IMR-90 (cell line): Measurements from ENCODE around the gene EVL. TPM values are rescaled to one million over a fixed set of nuclear protein-coding genes. Genes with fewer than 3 reads are reported as not detected.

Experiments
- ATAC-seq: fragments of 200-7000 bp; cut with Tn5 transposase; 2 replicates; pipeline ENCODE4 v1.9.1; 2020; ENCODE audit warnings: low read depth, mild to moderate bottlenecking, moderate library complexity
- BruUV-seq: library from RNA; stranded (reverse); fragments of 400-500 nt; replicated peaks from 2 replicates; lab custom pipeline; 2021; lab: Mats Ljungman, UMichigan
- CTCF ChIA-PET: fragments of 300-600 bp; formaldehyde crosslinking; extraction: SDS; loops from one replicate; lab custom pipeline; 2021; ENCODE audit warnings: antibody characterized with exemption; lab: Yijun Ruan, JAX
- POLR2A ChIA-PET: fragments of 300-600 bp; sonication (Branson Sonifier 250); formaldehyde crosslinking; loops from one replicate; lab custom pipeline; 2022; ENCODE audit warnings: antibody characterized with exemption; ENCODE audit not compliant: unreplicated experiment; lab: Charles Lee
- DNase-seq: peaks from one replicate; pipeline ENCODE4 v3.0.0; 2013
- H2AFZ ChIP-seq: replicated peaks from 2 replicates; pipeline ENCODE3; 2013; ENCODE audit warnings: low read length, mild to moderate bottlenecking; ENCODE audit not compliant: poor library complexity
- H2AK5ac ChIP-seq: 2 replicates; pipeline ENCODE4 v1.6.1; 2013; ENCODE audit warnings: low read depth, low read length, inconsistent platforms
- H2AK9ac ChIP-seq: replicated peaks from 2 replicates; pipeline ENCODE3; 2013; ENCODE audit warnings: mild to moderate bottlenecking, low read depth, low read length, moderate library complexity; ENCODE audit not compliant: poor library complexity
- H2BK120ac ChIP-seq: 2 replicates; pipeline ENCODE4 v1.6.1; 2013; ENCODE audit warnings: low read depth, low read length, inconsistent platforms
- H2BK15ac ChIP-seq: 3 replicates; pipeline ENCODE4 v1.6.1; 2013; ENCODE audit warnings: low read depth, low read length, inconsistent platforms
- H2BK20ac ChIP-seq: 2 replicates; pipeline ENCODE4 v1.6.1; 2013; ENCODE audit warnings: low read depth, mild to moderate bottlenecking, inconsistent platforms, low read length, moderate library complexity
- H2BK5ac ChIP-seq: 2 replicates; pipeline ENCODE4 v1.6.1; 2013; ENCODE audit warnings: mild to moderate bottlenecking, low read depth, low read length, inconsistent platforms; ENCODE audit not compliant: poor library complexity, severe bottlenecking
- H3K14ac ChIP-seq: replicated peaks from 2 replicates; pipeline ENCODE4 v1.6.1; 2013; ENCODE audit warnings: low read depth, low read length, inconsistent platforms
- H3K18ac ChIP-seq: 2 replicates; pipeline ENCODE4 v1.6.1; 2013; ENCODE audit warnings: low read depth, low read length, control low read depth
- H3K23ac ChIP-seq: 2 replicates; pipeline ENCODE4 v1.6.1; 2013; ENCODE audit warnings: low read depth, low read length, inconsistent platforms
- H3K27ac ChIP-seq: 2 replicates; pipeline ENCODE4 v1.5.1; 2013; ENCODE audit warnings: mild to moderate bottlenecking, control low read depth, low read length; ENCODE audit not compliant: insufficient read depth
- H3K27me3 ChIP-seq: 2 replicates; pipeline ENCODE4 v1.6.1; 2013; ENCODE audit warnings: low read length; ENCODE audit not compliant: control insufficient read depth, insufficient read depth
- H3K36me3 ChIP-seq: 2 replicates; pipeline ENCODE4 v1.6.1; 2013; ENCODE audit warnings: low read length, mixed read lengths; ENCODE audit not compliant: control insufficient read depth, insufficient read depth
- H3K4ac ChIP-seq: 2 replicates; pipeline ENCODE4 v1.6.1; 2013; ENCODE audit warnings: low read depth, low read length, inconsistent platforms
- H3K4me1 ChIP-seq: 2 replicates; pipeline ENCODE4 v1.6.1; 2013; ENCODE audit warnings: low read length, mixed read lengths; ENCODE audit not compliant: control insufficient read depth, insufficient read depth
- H3K4me2 ChIP-seq: 2 replicates; pipeline ENCODE4 v1.6.1; 2013; ENCODE audit warnings: low read depth, mild to moderate bottlenecking, control low read depth, low read length, moderate library complexity
- H3K4me3 ChIP-seq: 2 replicates; pipeline ENCODE4 v1.5.1; 2013; ENCODE audit warnings: low read depth, mild to moderate bottlenecking, control low read depth, low read length, moderate library complexity; ENCODE audit not compliant: insufficient read depth
- H3K56ac ChIP-seq: 2 replicates; pipeline ENCODE4 v1.6.1; 2013; ENCODE audit warnings: low read length, inconsistent platforms; ENCODE audit not compliant: insufficient read depth; ENCODE audit errors: extremely low read depth
- H3K79me1 ChIP-seq, 2 experiments: 2 replicates each; pipeline ENCODE4 v1.6.1; 2013; ENCODE audit warnings: low read length in 2 of 2, inconsistent platforms in 1 of 2, low read depth in 1 of 2
- H3K9ac ChIP-seq: 2 replicates; pipeline ENCODE4 v1.6.1; 2013; ENCODE audit warnings: low read depth, low read length, control low read depth
- H3K9me1 ChIP-seq: 2 replicates; pipeline ENCODE4 v1.6.1; 2013; ENCODE audit warnings: low read length, inconsistent platforms; ENCODE audit not compliant: insufficient read depth
- H3K9me3 ChIP-seq: 2 replicates; pipeline ENCODE4 v1.6.1; 2013; ENCODE audit warnings: low read length; ENCODE audit not compliant: control insufficient read depth, insufficient read depth
- H4K20me1 ChIP-seq: 2 replicates; pipeline ENCODE4 v1.6.1; 2013; ENCODE audit warnings: low read length, inconsistent platforms; ENCODE audit not compliant: insufficient read depth
- H4K5ac ChIP-seq: 2 replicates; pipeline ENCODE4 v1.6.1; 2013; ENCODE audit warnings: mild to moderate bottlenecking, low read depth, low read length, control low read depth
- H4K8ac ChIP-seq, 2 experiments: 2 replicates each; pipeline ENCODE4 v1.6.1; 2013; ENCODE audit warnings: low read depth in 2 of 2, low read length in 2 of 2, control low read depth in 1 of 2, inconsistent platforms in 1 of 2
- H4K91ac ChIP-seq: 2 replicates; pipeline ENCODE4 v1.6.1; 2013; ENCODE audit warnings: low read depth, low read length, inconsistent platforms; ENCODE audit not compliant: insufficient read depth
- CEBPB ChIP-seq: IDR thresholded peaks from 2 replicates; pipeline ENCODE4 v1.6.1; 2012; ENCODE audit warnings: low read depth, low read length, improper control_type of control experiment
- FOS ChIP-seq: fragments of 150-350 bp; IDR thresholded peaks from 2 replicates; pipeline ENCODE4 v1.6.1; 2016; ENCODE audit warnings: low read depth, low read length
- MAFK ChIP-seq: IDR thresholded peaks from 2 replicates; pipeline ENCODE4 v1.6.1; 2012; ENCODE audit warnings: low read depth, low read length, improper control_type of control experiment
- MAZ ChIP-seq: IDR thresholded peaks from 2 replicates; pipeline ENCODE4 v1.6.1; 2012; ENCODE audit warnings: low read depth, mild to moderate bottlenecking, low read length, improper control_type of control experiment, moderate library complexity, borderline replicate concordance
- NFE2L2 ChIP-seq: fragments of 150-350 bp; IDR thresholded peaks from 2 replicates; pipeline ENCODE4 v1.6.1; 2016; ENCODE audit warnings: low read depth, mild to moderate bottlenecking, low read length
- POLR2A ChIP-seq: IDR thresholded peaks from 2 replicates; pipeline ENCODE4 v1.6.1; 2012; ENCODE audit warnings: mild to moderate bottlenecking, low read depth, low read length
- RCOR1 ChIP-seq: IDR thresholded peaks from 2 replicates; pipeline ENCODE4 v1.6.1; 2012; ENCODE audit warnings: mild to moderate bottlenecking, low read length, improper control_type of control experiment; ENCODE audit not compliant: insufficient replicate concordance
- RFX5 ChIP-seq: IDR thresholded peaks from 2 replicates; pipeline ENCODE4 v1.8.0; 2012; ENCODE audit warnings: low read depth, mild to moderate bottlenecking, low read length, moderate library complexity
- SMC3 ChIP-seq: fragments of 150-350 bp; IDR thresholded peaks from 2 replicates; pipeline ENCODE4 v1.6.1; 2016; ENCODE audit warnings: low read depth, mild to moderate bottlenecking, antibody characterized with exemption, low read length, moderate library complexity
- WGBS, 2 experiments: methylation state at CpG; one replicate each; pipeline versions ENCODE4 v1.1.5 to v1.1.7; 2013; ENCODE audit warnings: missing lambda C conversion rate in 2 of 2; ENCODE audit not compliant: insufficient read length in 1 of 2; ENCODE audit errors: extremely low coverage in 2 of 2; 5-methylcytosine and 5-hydroxymethylcytosine counted together
- dilution Hi-C: fragments of 300-500 bp; cut with HindIII; formaldehyde crosslinking; loops from one replicate; pipeline ENCODE4 v1.14.3; 2018; ENCODE audit warnings: low sequenced_read_pairs; ENCODE audit not compliant: unreplicated experiment
- in situ Hi-C: fragments of 300-500 bp; cut with MboI; formaldehyde crosslinking; loops from 3 replicates; pipeline ENCODE4 v1.14.3; 2019; ENCODE audit warnings: low sequenced_read_pairs, inconsistent platforms, mixed read lengths
- intact Hi-C: fragments of 100-400 bp; cut with micrococcal nuclease; formaldehyde crosslinking; loops from 2 replicates; pipeline ENCODE4 v1.10.0; 2022
- polyA plus RNA-seq, 3 experiments: library from polyadenylated mRNA; depleted of rRNA; stranded (reverse); fragments of >200 nt; gene quantifications; 2 replicates each; pipeline ENCODE4 v1.2.3, GENCODE V29; 2012; ENCODE audit warnings: low replicate concordance in 1 of 3
- total RNA-seq: library from RNA; depleted of rRNA; stranded (reverse); fragments of >200 nt; gene quantifications from 2 replicates; pipeline ENCODE4 v1.2.3, GENCODE V29; 2012
- TF ChIP-seq, protein P1 (sequence below): fragments of 150-350 bp; IDR thresholded peaks from 2 replicates; pipeline ENCODE4 v1.6.1; 2017; ENCODE audit warnings: mild to moderate bottlenecking, antibody characterized with exemption, low read length, low read depth

The EVL gene
- total and polyA plus RNA-seq, 2 of the 4 experiments (the other 2 are of a cell fraction): 7.2 to 36.5 TPM

DNA sequence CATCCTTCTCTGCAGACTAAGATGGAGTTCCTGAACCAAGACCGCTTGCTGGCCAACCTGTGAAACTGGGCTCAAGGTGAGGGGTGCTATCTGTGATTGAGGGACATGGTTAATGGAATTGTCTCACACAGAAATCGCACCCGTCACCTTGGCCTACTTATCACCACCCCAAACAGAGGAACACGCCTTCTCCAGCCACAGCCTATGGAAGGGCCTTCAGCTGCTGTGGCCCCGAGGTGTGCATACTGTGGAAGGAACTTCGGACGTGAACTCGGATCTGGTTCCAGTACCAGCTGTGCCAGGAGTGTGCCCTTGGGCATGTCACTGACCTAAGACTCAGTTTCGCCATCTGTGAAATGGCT, 44.4 kb downstream of the EVL start:
- no peak overlapping the region for H2AK9ac ChIP-seq
- no peak overlapping the region for H3K56ac ChIP-seq
- no peak overlapping the region for H2AK5ac ChIP-seq
- H4K20me1 ChIP-seq: no peaks in the 10 kb centered on the region
- H3K4ac ChIP-seq: no peak overlapping the region
- H2BK120ac ChIP-seq: no peak overlapping the region
- no peak for TF ChIP-seq SMC3
- no peak for TF ChIP-seq POLR2A
- no peak for TF ChIP-seq RFX5
- no peak for TF ChIP-seq MAFK
- TF ChIP-seq FOS: no peak
- no peak for TF ChIP-seq MAZ
- no peak for TF ChIP-seq NFE2L2
- TF ChIP-seq RCOR1: no peak
- TF ChIP-seq CEBPB: no peak
- TF ChIP-seq, protein P1, sequence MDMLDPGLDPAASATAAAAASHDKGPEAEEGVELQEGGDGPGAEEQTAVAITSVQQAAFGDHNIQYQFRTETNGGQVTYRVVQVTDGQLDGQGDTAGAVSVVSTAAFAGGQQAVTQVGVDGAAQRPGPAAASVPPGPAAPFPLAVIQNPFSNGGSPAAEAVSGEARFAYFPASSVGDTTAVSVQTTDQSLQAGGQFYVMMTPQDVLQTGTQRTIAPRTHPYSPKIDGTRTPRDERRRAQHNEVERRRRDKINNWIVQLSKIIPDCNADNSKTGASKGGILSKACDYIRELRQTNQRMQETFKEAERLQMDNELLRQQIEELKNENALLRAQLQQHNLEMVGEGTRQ: no peak
- no peak overlapping the region for H3K23ac ChIP-seq
- dilution Hi-C loops (no loop called here), intact Hi-C loops (loop anchor here (5.0 kb wide), 1 partner anchor 77 kb away; no protein-coding TSS in a partner anchor), in situ Hi-C loops (no loop called here)
- H3K4me1 ChIP-seq: peaks cover 19% of the 10 kb centered on the region
- peaks cover 18% of the 10 kb centered on the region for H3K9me1 ChIP-seq
- no peaks in the 10 kb centered on the region for H3K36me3 ChIP-seq
- no peak overlapping the region for H2BK20ac ChIP-seq
- no peak overlapping the region for H3K4me2 ChIP-seq
- ChIA-PET POLR2A (no interaction called here), CTCF (no interaction called here)
- no peak overlapping the region for H2BK5ac ChIP-seq
- H3K27ac ChIP-seq: no peak overlapping the region
- no peak overlapping the region for H3K14ac ChIP-seq
- DNase-seq (no peak), ATAC-seq (no peak)
- no peak overlapping the region for H2BK15ac ChIP-seq
- no peaks in the 10 kb centered on the region for H3K27me3 ChIP-seq
- no peak overlapping the region for H2AFZ ChIP-seq
- no peaks in the 10 kb centered on the region for H3K9me3 ChIP-seq
- H4K91ac ChIP-seq: no peak overlapping the region
- no peak overlapping the region for H4K8ac ChIP-seq
- no peak overlapping the region for H3K9ac ChIP-seq
- no peak overlapping the region for H3K4me3 ChIP-seq
- H3K18ac ChIP-seq: no peak overlapping the region
- peaks cover 4 to 17% of the 10 kb centered on the region in 2 experiments; a peak in 2 of 4 replicates for H3K79me1 ChIP-seq
- 100% methylated on average over 5 of the region's 9 CpGs; no CpG with 5 or more reads in 1 of the 2 experiments for WGBS, 2 experiments
- no peak overlapping the region for H4K5ac ChIP-seq
- BruUV-seq: no TSS peak
